WI38 (cell line): Measurements from ENCODE around the gene RNF180.

ENCODE experiments used
- H3K4me3 ChIP-seq: 2 replicates; pipeline ENCODE4 v1.5.1; 2011; ENCODE audit warnings: low read depth, mild to moderate bottlenecking, control low read depth, low read length
- CTCF ChIP-seq: IDR thresholded peaks from 2 replicates; pipeline ENCODE4 v1.5.1; 2012; ENCODE audit warnings: low read depth, mild to moderate bottlenecking, control low read depth, low read length

The RNF180 gene

GRCh38 chr5:64299805-64300204 is 134.2 kb downstream of the RNF180 start:
- TF ChIP-seq CTCF: no peak
- H3K4me3 ChIP-seq: no peak overlapping the region

GRCh38 chr5:64301566-64301965 is 135.9 kb downstream of the RNF180 start:
- no peak overlapping the region for H3K4me3 ChIP-seq
- no peak for TF ChIP-seq CTCF

- H3K4me3 ChIP-seq: no peak overlapping the region
- TF ChIP-seq CTCF: no peak
Observed at GRCh38 chr5:64308135-64308534, 142.5 kb downstream of the RNF180 start.

- TF ChIP-seq CTCF: no peak
- no peak overlapping the region for H3K4me3 ChIP-seq
Observed at GRCh38 chr5:64312491-64312890, 146.8 kb downstream of the RNF180 start.

- no peak overlapping the region for H3K4me3 ChIP-seq
- no peak for TF ChIP-seq CTCF
Observed at GRCh38 chr5:64315778-64316177, 150.1 kb downstream of the RNF180 start.

GRCh38 chr5:64318175-64318574 is 152.5 kb downstream of the RNF180 start:
- no peak overlapping the region for H3K4me3 ChIP-seq
- no peak for TF ChIP-seq CTCF

GRCh38 chr5:64323591-64323990 is 157.9 kb downstream of the RNF180 start:
- no peak overlapping the region for H3K4me3 ChIP-seq
- no peak for TF ChIP-seq CTCF
